Liver (tissue), 9 donors: ENCODE measurements around the gene SPRYD3. TPM values are rescaled to one million over a fixed set of nuclear protein-coding genes. Genes with fewer than 3 reads are reported as not detected.
"Not testable (repeated sequence)": the region's sequence is repeated elsewhere in the genome, so short reads cannot be mapped to it uniquely, and the experiment has no call there.

Experiments
- DNase-seq: peaks from one replicate; pipeline ENCODE4 v3.0.0-alpha.2; 2017; ENCODE audit warnings: low spot score
- H3K27ac ChIP-seq, 2 donors: one replicate each; pipeline ENCODE4 v1.7.0; 2013; ENCODE audit warnings: inconsistent platforms in 2 of 2, low read length in 2 of 2, control low read depth in 1 of 2, low read depth in 1 of 2, mild to moderate bottlenecking in 1 of 2
- H3K27me3 ChIP-seq, 4 donors: one replicate each; pipeline versions ENCODE4 v1.6.1 to v1.7.0; 2013; ENCODE audit warnings: low read length in 3 of 4, inconsistent platforms in 1 of 4, mild to moderate bottlenecking in 1 of 4, moderate library complexity in 1 of 4; ENCODE audit not compliant: control insufficient read depth in 4 of 4, insufficient read depth in 4 of 4
- H3K36me3 ChIP-seq, 4 donors: one replicate each; pipeline versions ENCODE4 v1.6.1 to v1.7.0; 2013; ENCODE audit warnings: low read length in 3 of 4, mild to moderate bottlenecking in 3 of 4, low read depth in 1 of 4, moderate library complexity in 1 of 4; ENCODE audit not compliant: control insufficient read depth in 4 of 4, insufficient read depth in 3 of 4
- H3K4me1 ChIP-seq, 4 donors: one replicate each; pipeline versions ENCODE4 v1.6.1 to v1.7.0; 2013; ENCODE audit warnings: low read length in 3 of 4, mild to moderate bottlenecking in 3 of 4, moderate library complexity in 1 of 4; ENCODE audit not compliant: control insufficient read depth in 4 of 4, insufficient read depth in 4 of 4
- H3K4me3 ChIP-seq, 3 donors: one replicate each; pipeline versions ENCODE4 v1.6.1 to v1.7.0; 2013; ENCODE audit warnings: low read length in 3 of 3, control low read depth in 1 of 3, low read depth in 1 of 3, mild to moderate bottlenecking in 1 of 3
- H3K9ac ChIP-seq, 2 donors: one replicate each; pipeline ENCODE4 v1.7.0; 2013; ENCODE audit warnings: low read length in 2 of 2, mild to moderate bottlenecking in 2 of 2, moderate library complexity in 2 of 2, control low read depth in 1 of 2, low read depth in 1 of 2
- H3K9me3 ChIP-seq, 4 donors: one replicate each; pipeline versions ENCODE4 v1.6.1 to v1.7.0; 2013; ENCODE audit warnings: low read length in 3 of 4; ENCODE audit not compliant: control insufficient read depth in 4 of 4
- CTCF ChIP-seq: fragments of 150-350 bp; IDR thresholded peaks from 2 replicates; pipeline ENCODE4 v1.5.1; 2017; ENCODE audit warnings: improper control_type of control experiment, low read depth, low read length; ENCODE audit not compliant: missing input control
- EGR1 ChIP-seq, 2 donors: IDR thresholded peaks; 2 replicates each; pipeline ENCODE4 v1.6.1; 2016 to 2018; ENCODE audit warnings: antibody characterized with exemption in 2 of 2, low read depth in 2 of 2
- FOXA1 ChIP-seq: IDR thresholded peaks from 2 replicates; pipeline ENCODE4 v1.6.1; 2016; ENCODE audit warnings: antibody characterized with exemption
- FOXA2 ChIP-seq: IDR thresholded peaks from 2 replicates; pipeline ENCODE4 v1.6.1; 2016; ENCODE audit warnings: antibody characterized with exemption
- HNF4A ChIP-seq, 2 donors: conservative IDR thresholded peaks; 2 replicates each; pipeline ENCODE4 v1.6.1; 2016; ENCODE audit warnings: antibody characterized with exemption in 2 of 2, mild to moderate bottlenecking in 2 of 2
- HNF4G ChIP-seq: IDR thresholded peaks from 2 replicates; pipeline ENCODE4 v1.6.1; 2016; ENCODE audit warnings: antibody characterized with exemption
- REST ChIP-seq: IDR thresholded peaks from 2 replicates; pipeline ENCODE4 v1.6.1; 2016; ENCODE audit warnings: antibody characterized with exemption, mild to moderate bottlenecking
- TAF1 ChIP-seq: conservative IDR thresholded peaks from 2 replicates; pipeline ENCODE4 v1.6.1; 2016; ENCODE audit warnings: antibody characterized with exemption, mild to moderate bottlenecking
- WGBS: extraction: QIAGEN DNeasy Blood & Tissue Kit; methylation state at CpG from one replicate; pipeline ENCODE4 v1.1.7; 2013; 5-methylcytosine and 5-hydroxymethylcytosine counted together
- polyA plus RNA-seq, 2 donors: library from polyadenylated mRNA; stranded (reverse) in 1 of 2; unstranded in 1 of 2; fragments of 200-250 nt in 1 of 2; fragments of >200 nt in 1 of 2; fragmentation: Nextera tagmentation in 1 of 2; extraction: Ambion mirVana in 1 of 2; gene quantifications; one replicate each; pipeline versions ENCODE4 v1.2.1 to v1.2.3, GENCODE V29; 2013 to 2015
- total RNA-seq, 2 donors: library from RNA; depleted of rRNA; stranded (reverse); fragments of >200 nt; gene quantifications; one replicate each; pipeline ENCODE4 v1.2.3, GENCODE V29; 2014
- donor health status: healthy.
- donor health status: healthy.
- donor health status: healthy.
- donor health status: healthy.
- donor health status: healthy.

SPRYD3 gene
- total and polyA plus RNA-seq, 4 donors, result 6.0 to 20.3 (median 13.3) TPM

- H3K27ac ChIP-seq, result peak overlapping the region in 1 of 2 donors; percentile 17
- WGBS, result 72% methylated on average over 11 of the region's 11 CpGs
Observed at GRCh38 chr12:53096089-53096741, 17.0 kb upstream of the SPRYD3 start.

GRCh38 chr12:53095596-53095895, 16.4 kb upstream of the SPRYD3 start:
- 97% methylated on average over 3 of the region's 3 CpGs for WGBS
- H3K36me3 ChIP-seq, H3K4me3 ChIP-seq, H3K27me3 ChIP-seq, DNase-seq, H3K9me3 ChIP-seq, H3K9ac ChIP-seq, H3K27ac ChIP-seq: not testable (repeated sequence)
- H3K4me1 ChIP-seq, result peaks cover 5 to 19% (median 11%) of the 10 kb centered on the region in 4 donors

More at GRCh38 chr12:53096089-53096741, 17.0 kb upstream of the SPRYD3 start:
- Histone ChIP-seq H3K4me3 (no peak overlapping the region), H3K36me3 (no peaks in the 10 kb centered on the region), H3K9me3 (no peaks in the 10 kb centered on the region), H3K27me3 (no peaks in the 10 kb centered on the region), H3K4me1 (peaks cover 5 to 19% (median 11%) of the 10 kb centered on the region in 4 donors), H3K9ac (no peak overlapping the region)
- TF ChIP-seq EGR1 (IDR thresholded peaks at IDR 0.05; ENCODE audit: low read depth in 2 of 2), result no peak
- no peak for DNase-seq

- not testable (repeated sequence) for DNase-seq, H3K27me3 ChIP-seq, H3K27ac ChIP-seq, H3K9me3 ChIP-seq, H3K36me3 ChIP-seq, H3K4me3 ChIP-seq, H3K9ac ChIP-seq
- 94% methylated on average over 5 of the region's 5 CpGs for WGBS
- H3K4me1 ChIP-seq, result peaks cover 5 to 19% (median 11%) of the 10 kb centered on the region in 4 donors
Observed at GRCh38 chr12:53094796-53095595, 15.8 kb upstream of the SPRYD3 start.

- Histone ChIP-seq H3K27me3 (no peaks in the 10 kb centered on the region), H3K4me1 (peaks cover 5 to 19% (median 11%) of the 10 kb centered on the region in 4 donors), H3K36me3 (no peaks in the 10 kb centered on the region), H3K27ac (peak overlapping the region; percentile 53 to 67), H3K4me3 (no peak overlapping the region), H3K9me3 (no peaks in the 10 kb centered on the region), H3K9ac (no peak overlapping the region)
- 87% methylated on average over 6 of the region's 6 CpGs for WGBS
- no peak for DNase-seq
- TF ChIP-seq TAF1, result no peak
- TF ChIP-seq HNF4G, result no peak
- TF ChIP-seq EGR1 (IDR thresholded peaks at IDR 0.05; ENCODE audit: low read depth in 2 of 2), result no peak
- TF ChIP-seq FOXA2, result no peak
- TF ChIP-seq HNF4A (conservative IDR thresholded peaks at IDR 0.05), result no peak
- TF ChIP-seq REST, result no peak
- TF ChIP-seq CTCF, result no peak
- TF ChIP-seq FOXA1, result no peak
Observed at GRCh38 chr12:53094394-53094787, 15.2 kb upstream of the SPRYD3 start.
